HepG2 (cell line): ENCODE results near the gene OTX1. TPM values are rescaled to one million over a fixed set of nuclear protein-coding genes. Genes with fewer than 3 reads are reported as not detected.

Experiments
- BCL6 ChIP-seq: IDR thresholded peaks from 2 replicates; pipeline ENCODE4 v1.6.1; 2016; ENCODE audit warnings: missing genetic modification reagents, missing compliant biosample characterization
- ESRRA ChIP-seq: sonication (generic); formaldehyde crosslinking; IDR thresholded peaks from 2 replicates; pipeline ENCODE4 v1.5.1; 2020; ENCODE audit warnings: mild to moderate bottlenecking, low read depth, missing genetic modification reagents
- HNRNPLL ChIP-seq: fragments of 200-400 bp; formaldehyde crosslinking; IDR thresholded peaks from 2 replicates; pipeline ENCODE4 v1.6.1; 2017; ENCODE audit warnings: mild to moderate bottlenecking, low read depth, low read length; ENCODE audit not compliant: poor library complexity, severe bottlenecking
- KDM2A ChIP-seq: sonication (generic); formaldehyde crosslinking; IDR thresholded peaks from 2 replicates; pipeline ENCODE4 v1.4.0; 2020; ENCODE audit warnings: low read depth, missing genetic modification reagents, borderline replicate concordance
- KDM5B ChIP-seq: sonication (generic); formaldehyde crosslinking; IDR thresholded peaks from 2 replicates; pipeline ENCODE4 v1.4.0; 2020; ENCODE audit warnings: missing genetic modification reagents, mild to moderate bottlenecking, borderline replicate concordance
- NAIF1 ChIP-seq: sonication (generic); formaldehyde crosslinking; IDR thresholded peaks from 2 replicates; pipeline ENCODE4 v1.5.0; 2020; ENCODE audit warnings: mild to moderate bottlenecking, missing genetic modification reagents, borderline replicate concordance
- NR2F6 ChIP-seq, 2 experiments: IDR thresholded peaks; 2 replicates each; pipeline ENCODE4 v1.6.1; 2016; ENCODE audit warnings: antibody characterized with exemption in 1 of 2, mild to moderate bottlenecking in 1 of 2
- PITX1 ChIP-seq: sonication (generic); formaldehyde crosslinking; IDR thresholded peaks from 2 replicates; pipeline ENCODE4 v1.5.1; 2020; ENCODE audit warnings: mild to moderate bottlenecking, missing genetic modification reagents
- RXRB ChIP-seq: IDR thresholded peaks from 2 replicates; pipeline ENCODE4 v1.6.1; 2016; ENCODE audit warnings: borderline replicate concordance, missing genetic modification reagents, missing compliant biosample characterization
- ZBTB7B ChIP-seq: sonication (generic); formaldehyde crosslinking; IDR thresholded peaks from 2 replicates; pipeline ENCODE4 v1.4.0; 2020; ENCODE audit warnings: missing genetic modification reagents
- ZC3H13 ChIP-seq: sonication (generic); formaldehyde crosslinking; IDR thresholded peaks from 2 replicates; pipeline ENCODE4 v1.8.1; 2023; ENCODE audit warnings: mild to moderate bottlenecking, missing genetic modification reagents, moderate library complexity
- ZNF333 ChIP-seq: sonication (generic); formaldehyde crosslinking; IDR thresholded peaks from 2 replicates; pipeline ENCODE4 v1.4.0; 2020; ENCODE audit warnings: mild to moderate bottlenecking, missing genetic modification reagents, borderline replicate concordance
- ZNF724P ChIP-seq: sonication (generic); formaldehyde crosslinking; IDR thresholded peaks from 2 replicates; pipeline ENCODE4 v1.8.0; 2022; ENCODE audit warnings: missing genetic modification reagents, borderline replicate concordance
- ZNF781 ChIP-seq: sonication (generic); formaldehyde crosslinking; IDR thresholded peaks from 2 replicates; pipeline ENCODE4 v1.5.1; 2020; ENCODE audit warnings: borderline replicate concordance, mild to moderate bottlenecking, missing genetic modification reagents; ENCODE audit errors: not compliant biosample characterization
- ZNF878 ChIP-seq: sonication (generic); formaldehyde crosslinking; IDR thresholded peaks from 2 replicates; pipeline ENCODE4 v1.8.1; 2023; ENCODE audit warnings: mild to moderate bottlenecking, missing genetic modification reagents, moderate library complexity
- ZSCAN20 ChIP-seq: sonication (generic); formaldehyde crosslinking; IDR thresholded peaks from 2 replicates; pipeline ENCODE4 v1.4.0; 2020; ENCODE audit warnings: missing genetic modification reagents, mild to moderate bottlenecking, borderline replicate concordance
- polyA plus RNA-seq, 8 experiments: library from polyadenylated mRNA; depleted of rRNA in 3 of 8; stranded (reverse) in 7 of 8; unstranded in 1 of 8; fragments of >200 nt; fragmentation: Illumina TruSeq in 4 of 8; extraction: Trizol in 4 of 8; gene quantifications; 2 replicates each; pipeline versions ENCODE4 v1.2.1 to v1.2.3, GENCODE V29; 2011 to 2016; ENCODE audit warnings: low read depth in 4 of 8, missing spikeins in 1 of 8, mixed read lengths in 1 of 8; ENCODE audit not compliant: insufficient read depth in 1 of 8
- total RNA-seq, 5 experiments: library from RNA; depleted of rRNA; stranded (reverse); fragments of >200 nt; fragmentation: Illumina TruSeq; extraction: Trizol; gene quantifications; 2 replicates each; pipeline ENCODE4 v1.2.3, GENCODE V29; 2016; ENCODE audit warnings: low read depth in 1 of 5
- TF ChIP-seq, protein P1 (sequence below): IDR thresholded peaks from 2 replicates; pipeline ENCODE4 v1.6.1; 2012; ENCODE audit warnings: low read depth, low read length, improper control_type of control experiment
- TF ChIP-seq, protein P2 (sequence below): sonication (generic); formaldehyde crosslinking; IDR thresholded peaks from 2 replicates; pipeline ENCODE4 v1.4.0; 2020; ENCODE audit warnings: mild to moderate bottlenecking, missing genetic modification reagents
- TF ChIP-seq, protein P3 (sequence below): sonication (generic); formaldehyde crosslinking; IDR thresholded peaks from 2 replicates; pipeline ENCODE4 v1.4.0; 2020; ENCODE audit warnings: mild to moderate bottlenecking, missing genetic modification reagents
- TF ChIP-seq, protein P4 (sequence below): sonication (generic); formaldehyde crosslinking; IDR thresholded peaks from 2 replicates; pipeline ENCODE4 v1.4.0; 2020; ENCODE audit warnings: missing genetic modification reagents

OTX1 gene
- total and polyA plus RNA-seq, 2 of the 13 experiments (the other 11 are each of a cell fraction or from before 2014, with no cell fraction given): 1.0 to 5.0 TPM

- TF ChIP-seq ZNF781 (no peak), RXRB (CRISPR knock-in tag) (no peak), KDM5B (CRISPR knock-in tag) (no peak), ESRRA (peak; percentile 63; the same call in 1 of the 2 replicates), ZNF724P (CRISPR knock-in tag) (no peak), ZBTB7B (no peak), NR2F6 (IDR thresholded peaks at IDR 0.05) (peak; percentile 39; the same call in 1 of the 2 replicates), NR2F6 (CRISPR knock-in tag; IDR thresholded peaks at IDR 0.05) (peak; percentile 73), ZNF878 (no peak), ZNF333 (CRISPR knock-in tag) (no peak), KDM2A (CRISPR knock-in tag) (no peak), ZSCAN20 (CRISPR knock-in tag) (no peak), NAIF1 (no peak), ZC3H13 (CRISPR knock-in tag) (no peak), PITX1 (CRISPR knock-in tag) (no peak), BCL6 (peak; percentile 41; the same call in 1 of the 2 replicates), HNRNPLL (no peak)
- TF ChIP-seq, protein P1, sequence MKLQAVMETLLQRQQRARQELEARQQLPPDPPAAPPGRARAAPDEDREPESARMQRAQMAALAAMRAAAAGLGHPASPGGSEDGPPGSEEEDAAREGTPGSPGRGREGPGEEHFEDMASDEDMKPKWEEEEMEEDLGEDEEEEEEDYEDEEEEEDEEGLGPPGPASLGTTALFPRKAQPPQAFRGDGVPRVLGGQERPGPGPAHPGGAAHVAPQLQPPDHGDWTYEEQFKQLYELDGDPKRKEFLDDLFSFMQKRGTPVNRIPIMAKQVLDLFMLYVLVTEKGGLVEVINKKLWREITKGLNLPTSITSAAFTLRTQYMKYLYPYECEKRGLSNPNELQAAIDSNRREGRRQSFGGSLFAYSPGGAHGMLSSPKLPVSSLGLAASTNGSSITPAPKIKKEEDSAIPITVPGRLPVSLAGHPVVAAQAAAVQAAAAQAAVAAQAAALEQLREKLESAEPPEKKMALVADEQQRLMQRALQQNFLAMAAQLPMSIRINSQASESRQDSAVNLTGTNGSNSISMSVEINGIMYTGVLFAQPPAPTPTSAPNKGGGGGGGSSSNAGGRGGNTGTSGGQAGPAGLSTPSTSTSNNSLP: peak; percentile 23; the same call in 1 of the 2 replicates
- TF ChIP-seq, protein P2, sequence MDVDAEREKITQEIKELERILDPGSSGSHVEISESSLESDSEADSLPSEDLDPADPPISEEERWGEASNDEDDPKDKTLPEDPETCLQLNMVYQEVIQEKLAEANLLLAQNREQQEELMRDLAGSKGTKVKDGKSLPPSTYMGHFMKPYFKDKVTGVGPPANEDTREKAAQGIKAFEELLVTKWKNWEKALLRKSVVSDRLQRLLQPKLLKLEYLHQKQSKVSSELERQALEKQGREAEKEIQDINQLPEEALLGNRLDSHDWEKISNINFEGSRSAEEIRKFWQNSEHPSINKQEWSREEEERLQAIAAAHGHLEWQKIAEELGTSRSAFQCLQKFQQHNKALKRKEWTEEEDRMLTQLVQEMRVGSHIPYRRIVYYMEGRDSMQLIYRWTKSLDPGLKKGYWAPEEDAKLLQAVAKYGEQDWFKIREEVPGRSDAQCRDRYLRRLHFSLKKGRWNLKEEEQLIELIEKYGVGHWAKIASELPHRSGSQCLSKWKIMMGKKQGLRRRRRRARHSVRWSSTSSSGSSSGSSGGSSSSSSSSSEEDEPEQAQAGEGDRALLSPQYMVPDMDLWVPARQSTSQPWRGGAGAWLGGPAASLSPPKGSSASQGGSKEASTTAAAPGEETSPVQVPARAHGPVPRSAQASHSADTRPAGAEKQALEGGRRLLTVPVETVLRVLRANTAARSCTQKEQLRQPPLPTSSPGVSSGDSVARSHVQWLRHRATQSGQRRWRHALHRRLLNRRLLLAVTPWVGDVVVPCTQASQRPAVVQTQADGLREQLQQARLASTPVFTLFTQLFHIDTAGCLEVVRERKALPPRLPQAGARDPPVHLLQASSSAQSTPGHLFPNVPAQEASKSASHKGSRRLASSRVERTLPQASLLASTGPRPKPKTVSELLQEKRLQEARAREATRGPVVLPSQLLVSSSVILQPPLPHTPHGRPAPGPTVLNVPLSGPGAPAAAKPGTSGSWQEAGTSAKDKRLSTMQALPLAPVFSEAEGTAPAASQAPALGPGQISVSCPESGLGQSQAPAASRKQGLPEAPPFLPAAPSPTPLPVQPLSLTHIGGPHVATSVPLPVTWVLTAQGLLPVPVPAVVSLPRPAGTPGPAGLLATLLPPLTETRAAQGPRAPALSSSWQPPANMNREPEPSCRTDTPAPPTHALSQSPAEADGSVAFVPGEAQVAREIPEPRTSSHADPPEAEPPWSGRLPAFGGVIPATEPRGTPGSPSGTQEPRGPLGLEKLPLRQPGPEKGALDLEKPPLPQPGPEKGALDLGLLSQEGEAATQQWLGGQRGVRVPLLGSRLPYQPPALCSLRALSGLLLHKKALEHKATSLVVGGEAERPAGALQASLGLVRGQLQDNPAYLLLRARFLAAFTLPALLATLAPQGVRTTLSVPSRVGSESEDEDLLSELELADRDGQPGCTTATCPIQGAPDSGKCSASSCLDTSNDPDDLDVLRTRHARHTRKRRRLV (CRISPR knock-in tag): no peak
- TF ChIP-seq, protein P3, sequence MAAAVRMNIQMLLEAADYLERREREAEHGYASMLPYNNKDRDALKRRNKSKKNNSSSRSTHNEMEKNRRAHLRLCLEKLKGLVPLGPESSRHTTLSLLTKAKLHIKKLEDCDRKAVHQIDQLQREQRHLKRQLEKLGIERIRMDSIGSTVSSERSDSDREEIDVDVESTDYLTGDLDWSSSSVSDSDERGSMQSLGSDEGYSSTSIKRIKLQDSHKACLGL (CRISPR knock-in tag): no peak
- TF ChIP-seq, protein P4, sequence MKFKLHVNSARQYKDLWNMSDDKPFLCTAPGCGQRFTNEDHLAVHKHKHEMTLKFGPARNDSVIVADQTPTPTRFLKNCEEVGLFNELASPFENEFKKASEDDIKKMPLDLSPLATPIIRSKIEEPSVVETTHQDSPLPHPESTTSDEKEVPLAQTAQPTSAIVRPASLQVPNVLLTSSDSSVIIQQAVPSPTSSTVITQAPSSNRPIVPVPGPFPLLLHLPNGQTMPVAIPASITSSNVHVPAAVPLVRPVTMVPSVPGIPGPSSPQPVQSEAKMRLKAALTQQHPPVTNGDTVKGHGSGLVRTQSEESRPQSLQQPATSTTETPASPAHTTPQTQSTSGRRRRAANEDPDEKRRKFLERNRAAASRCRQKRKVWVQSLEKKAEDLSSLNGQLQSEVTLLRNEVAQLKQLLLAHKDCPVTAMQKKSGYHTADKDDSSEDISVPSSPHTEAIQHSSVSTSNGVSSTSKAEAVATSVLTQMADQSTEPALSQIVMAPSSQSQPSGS (CRISPR knock-in tag): 0 out of 2 replicates have a peak, but pooled peaks have one; percentile 22
Measured at GRCh38 chr2:63078852-63079606, 28.4 kb downstream of the OTX1 start (continued).
